Endothelial cell of umbilical vein (primary cell): ENCODE measurements around the gene NSL1. TPM values are rescaled to one million over a fixed set of nuclear protein-coding genes. Genes with fewer than 3 reads are reported as not detected.

Experiments used
- BruUV-seq: library from RNA; stranded (reverse); fragments of 400-500 nt; replicated peaks from 2 replicates; lab custom pipeline; 2021; lab: Mats Ljungman, UMichigan
- CTCF ChIA-PET: fragments of 300-600, 350-600 bp; sonication (Branson Sonifier 250); formaldehyde crosslinking; loops from one replicate; lab custom pipeline; 2021; ENCODE audit warnings: antibody characterized with exemption, inconsistent platforms; lab: Charles Lee
- POLR2A ChIA-PET: fragments of 300-600, 350-600 bp; sonication (Branson Sonifier 250); formaldehyde crosslinking; loops from one replicate; lab custom pipeline; 2021; ENCODE audit warnings: antibody characterized with exemption, inconsistent platforms; lab: Charles Lee
- DNase-seq: peaks from one replicate; pipeline ENCODE4 v3.0.0-alpha.2; 2011; ENCODE audit warnings: low read depth, low spot score
- FAIRE-seq: peaks from 2 replicates; lab custom pipeline; 2011; peaks lifted over from hg19 to GRCh38; lab: Jason Lieb, UNC
- H2AFZ ChIP-seq: 2 replicates; pipeline ENCODE4 v1.6.0; 2012; ENCODE audit warnings: low read depth, low read length, control low read depth, inconsistent platforms
- H3K27ac ChIP-seq: 2 replicates; pipeline ENCODE4 v1.5.1; 2011; ENCODE audit warnings: low read depth, mild to moderate bottlenecking, control low read depth, low read length, moderate library complexity; ENCODE audit not compliant: insufficient read depth
- H3K27me3 ChIP-seq, 2 experiments: 2 replicates each; pipeline versions ENCODE4 v1.6.0 to v1.6.1; 2011; ENCODE audit warnings: low read length in 2 of 2, mixed read lengths in 1 of 2; ENCODE audit not compliant: control insufficient read depth in 2 of 2, insufficient read depth in 2 of 2
- H3K36me3 ChIP-seq, 2 experiments: 2 replicates in 1 of 2; 3 replicates in 1 of 2; pipeline ENCODE4 v1.5.1; 2011; ENCODE audit warnings: low read length in 2 of 2, mild to moderate bottlenecking in 1 of 2, moderate library complexity in 1 of 2; ENCODE audit not compliant: control insufficient read depth in 2 of 2, insufficient read depth in 2 of 2; ENCODE audit errors: extremely low read depth in 1 of 2
- H3K4me1 ChIP-seq: 3 replicates; pipeline ENCODE4 v1.5.1; 2011; ENCODE audit warnings: mild to moderate bottlenecking, low read length; ENCODE audit not compliant: control insufficient read depth, insufficient read depth; ENCODE audit errors: extremely low read depth
- H3K4me2 ChIP-seq: 2 replicates; pipeline ENCODE4 v1.6.1; 2011; ENCODE audit warnings: low read length, control low read depth, mixed read lengths; ENCODE audit not compliant: insufficient read depth
- H3K4me3 ChIP-seq, 3 experiments: fragments of 200-600 bp in 1 of 3; sonication (generic), shearing (Covaris generic) in 1 of 3; replicated peaks in 1 of 3; 2 replicates each; pipeline ENCODE4 v1.5.1; 2011 to 2016; ENCODE audit warnings: control low read depth in 3 of 3, low read length in 3 of 3, mild to moderate bottlenecking in 2 of 3, inconsistent platforms in 1 of 3, low read depth in 1 of 3, moderate library complexity in 1 of 3; ENCODE audit not compliant: insufficient read depth in 1 of 3
- H3K79me2 ChIP-seq: 2 replicates; pipeline ENCODE4 v1.6.0; 2012; ENCODE audit warnings: low read length, inconsistent platforms; ENCODE audit not compliant: control insufficient read depth, insufficient read depth
- H3K9ac ChIP-seq: replicated peaks from 2 replicates; pipeline ENCODE3; 2011; ENCODE audit warnings: low read length, control low read depth; ENCODE audit not compliant: insufficient read depth; ENCODE audit errors: extremely low read depth
- H3K9me1 ChIP-seq: replicated peaks from 3 replicates; pipeline ENCODE4 v1.6.0; 2011; ENCODE audit warnings: mild to moderate bottlenecking, low read length; ENCODE audit not compliant: control insufficient read depth, insufficient read depth; ENCODE audit errors: extremely low read depth
- H3K9me3 ChIP-seq: replicated peaks from 2 replicates; pipeline ENCODE4 v1.5.1; 2012; ENCODE audit warnings: low read length, inconsistent platforms; ENCODE audit not compliant: control insufficient read depth, insufficient read depth
- H4K20me1 ChIP-seq: replicated peaks from 2 replicates; pipeline ENCODE3; 2011; ENCODE audit warnings: mild to moderate bottlenecking, low read length; ENCODE audit not compliant: control insufficient read depth, insufficient read depth; ENCODE audit errors: extremely low read depth
- CTCF ChIP-seq, 2 donors: IDR thresholded peaks; 1 replicate in 1 of 2; 2 replicates in 1 of 2; pipeline ENCODE4 v1.5.1; 2011; ENCODE audit warnings: low read length in 2 of 2, mild to moderate bottlenecking in 2 of 2, moderate library complexity in 2 of 2, control low read depth in 1 of 2, inconsistent platforms in 1 of 2, low read depth in 1 of 2; ENCODE audit not compliant: insufficient read depth in 1 of 2; ENCODE audit errors: extremely low read depth in 1 of 2
- EZH2 ChIP-seq: IDR thresholded peaks from 2 replicates; pipeline ENCODE4 v1.6.1; 2012; ENCODE audit warnings: borderline replicate concordance, low read depth, mild to moderate bottlenecking, moderate library complexity, low read length, inconsistent platforms; ENCODE audit not compliant: severe bottlenecking
- FOS ChIP-seq: IDR thresholded peaks from 2 replicates; pipeline ENCODE4 v1.6.1; 2011; ENCODE audit warnings: mild to moderate bottlenecking, low read length, moderate library complexity, borderline replicate concordance; ENCODE audit not compliant: insufficient read depth
- GATA2 ChIP-seq: IDR thresholded peaks from 2 replicates; pipeline ENCODE4 v1.7.0; 2011; ENCODE audit warnings: low read depth, mild to moderate bottlenecking, moderate library complexity, mixed read lengths, low read length; ENCODE audit not compliant: insufficient read length, insufficient read depth
- JUN ChIP-seq: IDR thresholded peaks from 2 replicates; pipeline ENCODE4 v1.6.1; 2011; ENCODE audit warnings: borderline replicate concordance, low read depth; ENCODE audit not compliant: insufficient read length, insufficient read depth
- MAX ChIP-seq: IDR thresholded peaks from 2 replicates; pipeline ENCODE4 v1.6.1; 2011; ENCODE audit not compliant: insufficient read depth, insufficient read length
- MYC ChIP-seq: IDR thresholded peaks from one replicate; pipeline ENCODE4 v1.6.1; 2011; ENCODE audit warnings: mild to moderate bottlenecking, low read depth, low read length
- POLR2A ChIP-seq: IDR thresholded peaks from 2 replicates; pipeline ENCODE4 v1.6.1; 2012; ENCODE audit warnings: low read depth, mild to moderate bottlenecking, control low read depth, low read length
- POLR2AphosphoS5 ChIP-seq: IDR thresholded peaks from 2 replicates; pipeline ENCODE4 v1.6.1; 2012; ENCODE audit warnings: low read depth, mild to moderate bottlenecking, control low read depth, low read length, moderate library complexity; ENCODE audit not compliant: insufficient read depth
- dilution Hi-C: fragments of 300-500 bp; cut with MboI; formaldehyde crosslinking; loops from one replicate; pipeline ENCODE4 v1.15.0; 2019; ENCODE audit warnings: low sequenced_read_pairs; ENCODE audit not compliant: extremely low pct_ligation_motif_present
- intact Hi-C: fragments of 100-400 bp; cut with micrococcal nuclease; formaldehyde crosslinking; loops from one replicate; pipeline ENCODE4 v1.10.0; 2022
- polyA plus RNA-seq, 4 experiments: library from polyadenylated mRNA; depleted of rRNA in 3 of 4; stranded (reverse) in 3 of 4; unstranded in 1 of 4; fragments of >200 nt; gene quantifications; 2 replicates each; pipeline versions ENCODE4 v1.2.1 to v1.2.3, GENCODE V29; 2011 to 2012; ENCODE audit warnings: missing spikeins in 1 of 4
- total RNA-seq: library from RNA; stranded (reverse); gene quantifications from 2 replicates; pipeline ENCODE4 v1.2.3, GENCODE V29; 2021

The NSL1 gene
- total and polyA plus RNA-seq, 2 donors (not counting 3 experiments of a cell fraction or from before 2014, with no cell fraction given) = 15.5 to 30.2 TPM

DNA sequence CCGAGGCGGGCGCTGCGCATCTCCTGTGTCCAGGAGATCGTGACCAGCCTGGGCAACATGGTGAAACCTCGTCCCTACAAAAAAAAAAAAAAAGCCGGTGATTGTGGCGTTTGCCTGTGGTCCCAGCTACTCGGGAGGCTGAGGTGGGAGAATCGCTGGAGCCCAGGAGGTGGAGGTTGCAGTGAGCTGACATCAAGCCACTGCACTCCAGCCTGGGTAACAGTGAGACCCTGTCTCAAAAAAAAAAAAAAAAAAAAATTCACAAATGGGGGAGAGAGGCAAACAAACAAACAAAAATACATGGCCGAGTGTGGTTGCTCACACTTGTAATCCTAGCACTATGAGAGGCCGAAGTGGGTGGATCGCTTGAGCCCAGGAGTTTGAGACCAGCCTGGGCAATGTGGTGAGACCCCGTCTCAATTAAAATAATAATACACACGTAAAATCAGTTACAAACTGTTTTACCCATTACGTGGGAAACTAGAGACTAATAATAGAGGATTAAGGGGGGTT is 875 bp upstream of the NSL1 start:
- Histone ChIP-seq H3K9me3 (no peaks in the 10 kb centered on the region), H3K36me3 (peaks cover 0 to 2% of the 10 kb centered on the region in 2 experiments), H3K9ac (peak overlapping the region; percentile 97), H3K4me3 (peak overlapping the region; percentile 77 to 97 (median 94)), H3K27ac (peak overlapping the region; percentile 81), H3K4me1 (peaks cover 21% of the 10 kb centered on the region), H3K79me2 (peaks cover 8% of the 10 kb centered on the region), H2AFZ (peak overlapping the region; percentile 94), H3K9me1 (no peaks in the 10 kb centered on the region), H4K20me1 (no peaks in the 10 kb centered on the region), H3K27me3 (no peaks in the 10 kb centered on the region), H3K4me2 (peak overlapping the region; percentile 95)
- POLR2A ChIA-PET = interaction anchor here (0.7 kb wide), 2 partner anchors 51 to 523 kb away, joined by 3 to 6 read pairs; no protein-coding TSS in a partner anchor
- DNase-seq (no peak), FAIRE-seq (no peak)
- intact Hi-C loops = no loop called here
- CTCF ChIA-PET = interaction anchor here (2.2 kb wide), 2 partner anchors 42 to 128 kb away, joined by 8 to 23 read pairs; no protein-coding TSS in a partner anchor
- TF ChIP-seq GATA2 (no peak), EZH2 (no peak), MAX (no peak), POLR2A (no peak)
- dilution Hi-C loops = no loop called here
- BruUV-seq = no TSS peak

DNA sequence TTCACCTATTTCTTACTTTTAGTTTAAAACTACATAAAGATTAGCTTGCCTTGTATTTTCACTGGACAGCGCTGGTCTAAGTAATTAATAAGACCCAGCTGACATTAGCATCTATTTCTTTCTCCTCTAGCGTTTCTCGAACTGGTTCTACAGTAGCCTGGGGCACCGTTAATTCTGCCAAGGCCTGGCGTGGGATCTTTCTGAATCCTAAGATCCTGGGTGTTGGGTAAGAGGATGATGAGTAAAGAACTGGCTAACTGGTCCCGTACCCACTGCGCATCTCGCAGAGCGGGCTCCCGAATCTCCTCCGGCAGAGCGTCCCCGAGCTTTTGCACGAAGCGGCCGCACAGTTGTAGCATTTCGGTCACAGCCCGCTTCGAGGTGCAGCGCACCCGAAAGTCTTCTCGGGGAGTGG is 309 bp downstream of the NSL1 start:
- dilution Hi-C loops (no loop called here), intact Hi-C loops (loop anchor here (1.0 kb wide), 3 partner anchors 8 to 224 kb away; partner anchors contain the start of genes ANGEL2 and FLVCR1)
- Histone ChIP-seq H4K20me1 (no peaks in the 10 kb centered on the region), H3K27ac (peak overlapping the region; percentile 54), H3K9ac (peak overlapping the region; percentile 97), H3K27me3 (no peaks in the 10 kb centered on the region), H3K79me2 (peaks cover 8% of the 10 kb centered on the region), H3K36me3 (no peaks in the 10 kb centered on the region), H2AFZ (peak overlapping the region; percentile 97), H3K4me2 (peak overlapping the region; percentile 95), H3K9me1 (no peaks in the 10 kb centered on the region), H3K9me3 (no peaks in the 10 kb centered on the region), H3K4me3 (peak overlapping the region; percentile 77 to 97 (median 94)), H3K4me1 (peaks cover 21% of the 10 kb centered on the region)
- CTCF ChIA-PET = interaction anchor here (1.2 to 2.2 kb wide), 5 partner anchors 16 to 314 kb away, joined by 3 to 23 read pairs (median 5); no protein-coding TSS in a partner anchor
- FAIRE-seq = no peak
- POLR2A ChIA-PET = interaction anchor here (1.3 kb wide), 1 partner anchor 183 kb away, joined by 3 read pairs; the partner anchor contains the start of gene ATF3
- no peak for DNase-seq
- TF ChIP-seq POLR2AphosphoS5 (no peak), POLR2A (no peak), CTCF (IDR thresholded peaks at IDR 0.05; ENCODE audit: extremely low read depth in 1 of 2, insufficient read depth in 1 of 2, low read depth in 1 of 2, low read length in 2 of 2) (no peak), MAX (no peak), GATA2 (no peak), FOS (no peak), EZH2 (no peak), JUN (no peak), MYC (no peak)
- BruUV-seq = TSS peak; percentile 89
